COLO668 (cell line): ENCODE data around the gene SLC24A3.

Source experiments
- DNase-seq: peaks from one replicate; lab custom pipeline; 2025; ENCODE audit not compliant: unreplicated experiment; lab: John Stamatoyannopoulos, UW

Gene SLC24A3

DNA sequence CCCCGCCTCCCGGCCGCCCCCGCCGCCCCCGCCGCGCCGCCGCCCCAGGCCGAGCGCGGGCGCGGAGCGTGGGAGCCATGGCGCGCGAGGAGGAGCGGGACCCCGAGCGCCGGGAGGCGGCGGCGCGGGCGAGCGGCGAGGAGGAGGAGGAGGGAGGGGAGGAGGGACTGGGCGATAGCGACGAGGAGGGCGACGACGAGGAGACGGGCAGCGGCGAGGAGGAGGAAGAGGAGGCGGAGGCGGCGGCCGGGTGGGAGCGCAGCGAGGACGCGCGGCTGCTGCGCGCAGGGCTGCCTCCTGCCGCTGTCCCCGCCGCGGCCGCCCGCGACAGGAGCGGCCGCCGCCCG lies at the start of gene SLC24A3:
TSS of gene SLC24A3 (plus strand) at position 174 of the 347 bp plus-strand sequence.
- DNase-seq = no peak

DNA sequence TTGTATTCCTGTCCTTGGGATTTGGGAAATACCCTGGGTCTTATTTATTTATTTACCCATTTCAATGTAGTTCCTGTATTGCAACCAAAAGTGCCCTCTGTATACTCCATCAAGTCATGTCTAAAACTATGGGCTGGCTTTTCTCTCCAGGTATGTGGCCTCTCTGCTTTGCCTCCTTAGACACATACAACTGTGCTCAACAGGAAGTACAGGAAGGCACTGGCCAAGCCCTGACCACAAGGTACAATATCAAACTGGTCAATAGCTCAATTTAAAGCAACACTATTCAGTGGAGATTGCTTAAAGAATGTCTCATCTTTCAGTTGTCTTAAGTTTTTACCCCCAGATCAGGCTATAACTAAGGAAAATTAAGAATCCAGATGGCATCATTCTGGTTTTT lies 42.3 kb upstream of the SLC24A3 start:
- no peak for DNase-seq

DNA sequence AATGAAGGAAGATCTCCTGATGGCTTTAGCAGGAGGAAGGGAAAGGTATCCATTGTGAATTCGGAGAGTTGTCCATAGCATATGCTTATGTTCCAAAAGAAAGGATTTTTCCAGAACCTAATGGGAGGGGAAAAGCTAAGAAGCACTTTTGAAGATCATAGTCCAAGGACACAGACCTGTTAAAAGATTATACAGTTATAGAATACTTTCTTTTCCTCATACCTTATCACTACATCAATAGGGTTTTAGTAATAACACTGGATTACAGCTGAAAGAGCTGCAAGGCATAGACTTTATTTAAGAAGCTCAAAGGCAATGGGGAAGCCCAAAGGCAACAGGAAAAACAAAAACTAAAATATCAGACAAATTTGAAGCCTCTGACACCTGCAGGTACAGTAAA lies 39.8 kb upstream of the SLC24A3 start:
- no peak for DNase-seq

DNA sequence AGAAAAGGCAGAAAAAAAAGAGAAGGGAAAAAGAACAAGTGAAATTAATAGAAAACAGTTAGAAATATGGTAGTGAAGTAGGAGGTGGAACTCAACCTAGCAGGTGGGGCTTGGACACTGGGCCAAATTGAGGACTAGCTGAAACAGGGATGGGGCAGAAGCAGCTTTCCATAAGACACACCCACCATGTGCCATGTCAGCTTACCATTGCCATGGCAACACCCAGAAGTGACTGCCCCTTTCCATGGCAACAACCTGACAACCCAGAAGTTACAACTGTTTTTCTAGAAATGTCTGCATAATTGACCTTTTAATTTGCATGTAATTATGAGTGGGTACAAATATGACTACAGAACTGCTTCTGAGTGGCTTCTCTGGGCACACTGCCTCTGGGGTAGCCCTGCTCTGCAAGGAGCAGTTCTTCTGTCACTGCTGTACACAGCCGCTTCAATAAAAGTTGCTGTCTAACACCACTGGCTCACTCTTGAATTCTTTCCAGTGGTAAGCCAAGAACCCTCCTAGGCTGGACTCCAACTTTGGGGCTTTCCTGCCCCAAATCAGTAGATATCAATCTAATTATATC lies 35.9 kb upstream of the SLC24A3 start:
- DNase-seq = no peak

DNA sequence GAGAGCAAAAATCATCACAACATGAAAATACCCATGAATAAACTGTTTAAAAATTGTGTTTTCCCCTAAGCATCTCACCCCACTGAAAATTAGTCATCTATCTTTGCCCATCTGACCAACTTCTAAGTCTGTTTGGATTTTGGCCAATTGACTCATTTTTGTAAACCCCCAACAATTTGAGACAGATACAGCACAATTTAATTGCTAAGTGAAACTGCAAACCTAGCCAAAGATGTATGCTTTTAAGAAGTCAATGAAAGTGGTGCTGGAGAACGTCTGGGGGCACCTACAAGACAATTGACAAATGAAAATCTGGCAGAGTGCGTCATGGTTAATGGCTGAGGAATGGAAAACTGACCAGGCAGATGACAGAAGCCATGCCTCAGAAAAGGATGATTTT lies 30.9 kb upstream of the SLC24A3 start:
- DNase-seq = no peak

DNA sequence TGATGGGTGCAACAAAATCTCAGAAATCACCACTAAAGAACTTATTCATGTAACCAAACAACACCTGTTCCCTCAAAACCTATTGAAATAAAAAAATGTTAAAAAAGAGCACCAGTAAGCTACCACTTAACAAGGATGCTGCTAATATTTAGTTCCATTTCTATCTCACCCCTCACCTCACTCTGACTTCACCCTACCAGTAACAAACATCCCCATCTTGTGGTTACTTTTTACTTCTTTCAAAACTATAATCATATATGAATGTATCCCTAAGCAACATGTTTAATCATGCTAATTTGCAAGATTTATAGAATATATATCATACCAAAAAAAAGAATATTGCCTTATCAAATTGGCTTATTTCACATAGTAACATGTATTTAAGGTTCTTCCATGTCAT lies 27.4 kb upstream of the SLC24A3 start:
- no peak for DNase-seq

DNA sequence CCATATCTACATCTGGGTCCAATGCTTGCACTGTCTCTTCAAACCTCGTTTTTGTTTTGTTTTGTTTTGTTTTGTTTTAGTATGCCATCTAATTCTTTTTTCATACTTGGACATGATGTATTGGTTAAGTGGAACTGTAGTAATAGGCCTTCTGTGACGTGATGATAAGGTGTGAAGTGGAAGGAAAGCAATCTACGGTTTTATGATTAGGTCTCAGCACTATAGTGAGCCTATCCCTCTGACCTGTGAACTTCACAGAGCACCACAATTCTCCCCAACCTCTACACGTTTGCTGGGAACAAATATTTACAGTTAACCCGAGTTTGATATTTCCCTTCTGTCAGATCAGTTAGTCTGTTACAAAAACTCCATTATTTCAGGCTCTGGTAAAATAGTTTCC lies 19.1 kb upstream of the SLC24A3 start:
- no peak for DNase-seq

DNA sequence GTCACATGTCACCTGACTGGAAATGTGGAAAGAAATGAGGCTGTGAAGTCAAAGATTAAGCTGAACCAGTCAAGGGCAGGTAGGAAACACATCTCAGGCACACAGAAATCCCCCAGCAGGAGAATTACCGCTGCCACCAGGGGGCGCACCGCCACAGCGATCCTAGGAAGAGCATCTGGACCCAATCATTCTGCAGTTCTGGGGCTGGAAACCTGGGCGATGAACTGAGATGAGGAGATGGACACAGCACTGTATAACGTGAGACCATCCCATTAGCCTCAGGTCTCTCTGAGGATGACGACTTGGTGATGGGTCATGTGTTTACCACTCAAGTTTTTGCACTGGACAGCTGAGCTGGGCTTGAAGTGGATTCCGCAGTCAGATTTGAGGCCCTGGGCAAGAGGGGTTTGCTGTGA lies 6.5 kb upstream of the SLC24A3 start:
- DNase-seq = peak; percentile 75

DNA sequence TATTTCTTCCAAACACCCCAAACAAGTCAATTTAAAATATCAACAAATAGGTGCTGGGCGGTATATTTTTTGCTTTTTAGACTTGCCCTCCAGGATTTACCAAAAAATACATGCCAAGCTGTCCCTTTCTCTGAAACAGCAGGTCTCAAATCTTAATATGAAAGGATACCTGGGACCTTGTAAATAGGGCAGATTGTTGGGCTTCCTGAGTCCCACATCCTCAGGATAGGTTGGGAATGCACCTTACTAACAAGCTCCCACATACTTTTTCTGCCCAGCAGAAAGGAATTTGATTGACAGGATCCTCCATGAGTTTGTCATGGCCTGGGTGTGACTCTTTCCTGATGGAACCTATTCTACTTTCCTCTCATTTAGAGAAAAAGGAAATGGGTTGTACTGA lies 4.9 kb upstream of the SLC24A3 start:
- no peak for DNase-seq

DNA sequence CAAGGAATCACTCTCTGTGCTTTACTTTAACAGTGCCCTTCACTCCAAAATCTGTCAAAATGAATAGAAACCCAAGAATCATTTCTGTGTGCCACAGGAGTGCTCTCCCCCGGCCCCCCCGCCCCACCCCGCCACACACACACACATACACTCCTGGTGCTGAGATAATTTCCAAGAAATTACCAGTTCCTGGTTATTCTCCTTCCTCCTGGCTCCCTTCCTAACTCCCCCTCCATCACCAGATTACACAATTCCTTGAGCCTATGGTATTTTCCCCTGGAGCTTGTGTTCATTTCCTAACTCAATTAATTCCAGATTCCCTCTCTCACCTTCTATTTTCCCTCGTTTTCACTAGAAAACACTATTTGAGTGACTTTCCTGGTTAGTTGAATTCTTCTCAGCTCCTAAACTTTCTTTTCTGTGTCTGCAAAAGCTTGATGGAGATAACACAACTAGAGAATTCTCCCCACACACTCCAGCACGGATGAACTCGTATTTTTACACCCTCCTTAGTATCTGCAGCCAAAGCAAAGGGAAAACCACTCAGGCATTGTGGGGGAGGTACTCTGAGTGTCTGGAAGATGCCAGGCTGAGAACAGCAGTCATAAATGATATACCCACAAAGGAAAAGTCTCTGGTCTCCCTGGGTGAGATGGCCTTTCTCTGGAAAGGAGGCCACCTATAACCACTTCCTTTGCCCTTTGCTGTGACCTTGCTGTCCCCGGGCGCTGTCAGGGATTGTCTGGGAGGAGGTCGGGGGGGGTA lies 1.9 kb upstream of the SLC24A3 start:
- no peak for DNase-seq

DNA sequence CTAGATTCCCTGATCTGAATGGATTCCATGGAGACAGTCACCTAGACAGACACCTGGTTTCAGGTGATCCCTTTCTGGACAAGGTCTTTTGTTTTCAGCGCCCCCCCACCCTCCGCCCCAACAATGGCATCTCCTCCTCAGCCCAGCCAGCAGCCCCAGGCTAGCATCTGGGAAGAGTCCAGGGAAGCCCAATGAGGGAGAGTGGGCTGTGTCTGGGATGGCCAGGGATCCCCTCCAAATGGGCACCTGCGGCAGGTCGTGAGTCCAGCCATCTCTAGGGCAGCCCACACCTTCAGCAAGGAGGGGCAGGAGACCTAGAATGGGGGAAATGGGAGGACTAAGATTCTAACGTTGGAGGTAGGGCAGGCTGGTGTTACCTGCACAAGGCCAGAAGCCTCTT lies 1.2 kb upstream of the SLC24A3 start:
- DNase-seq = no peak

DNA sequence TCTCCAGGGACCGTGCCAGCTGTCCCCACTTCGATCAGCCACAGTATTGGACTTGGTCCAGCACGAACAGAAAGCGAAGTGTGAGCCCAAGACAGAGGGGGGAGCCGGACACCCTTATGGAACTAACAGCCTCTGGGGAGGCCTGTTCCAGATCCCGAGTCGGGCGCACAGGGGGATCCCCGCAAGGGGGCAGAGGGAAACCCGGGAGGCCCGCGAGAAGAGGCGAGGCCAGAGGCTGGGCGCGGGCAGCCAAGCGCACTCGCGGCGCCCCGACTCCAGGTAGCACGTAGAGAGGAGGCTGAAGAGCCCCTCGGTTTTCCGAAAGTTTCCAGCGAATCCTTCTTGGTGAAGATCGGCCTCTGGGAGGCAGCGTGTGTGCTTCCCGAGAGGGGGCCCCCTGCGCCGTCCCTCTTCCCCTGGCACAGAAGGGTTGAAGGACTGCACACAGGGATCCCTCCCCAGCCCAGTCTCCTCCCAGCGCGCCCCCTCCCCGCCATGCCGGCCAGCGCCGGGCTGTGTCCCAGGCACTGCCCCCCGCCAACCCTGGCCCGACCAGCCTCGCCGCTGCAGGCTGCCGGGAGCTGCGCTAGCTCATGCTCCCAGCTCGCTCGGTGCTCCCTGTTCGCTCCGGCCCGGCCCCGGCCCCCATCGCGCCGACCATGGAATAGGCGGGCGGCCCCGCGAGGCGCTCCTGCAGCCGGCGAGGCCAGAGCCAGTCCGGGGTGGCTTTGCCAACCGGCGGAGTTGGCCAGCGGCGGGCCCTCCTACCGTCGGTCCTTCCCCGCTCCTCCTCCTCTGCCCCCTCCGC lies 577 bp upstream of the SLC24A3 start:
- peak; percentile 50 for DNase-seq

DNA sequence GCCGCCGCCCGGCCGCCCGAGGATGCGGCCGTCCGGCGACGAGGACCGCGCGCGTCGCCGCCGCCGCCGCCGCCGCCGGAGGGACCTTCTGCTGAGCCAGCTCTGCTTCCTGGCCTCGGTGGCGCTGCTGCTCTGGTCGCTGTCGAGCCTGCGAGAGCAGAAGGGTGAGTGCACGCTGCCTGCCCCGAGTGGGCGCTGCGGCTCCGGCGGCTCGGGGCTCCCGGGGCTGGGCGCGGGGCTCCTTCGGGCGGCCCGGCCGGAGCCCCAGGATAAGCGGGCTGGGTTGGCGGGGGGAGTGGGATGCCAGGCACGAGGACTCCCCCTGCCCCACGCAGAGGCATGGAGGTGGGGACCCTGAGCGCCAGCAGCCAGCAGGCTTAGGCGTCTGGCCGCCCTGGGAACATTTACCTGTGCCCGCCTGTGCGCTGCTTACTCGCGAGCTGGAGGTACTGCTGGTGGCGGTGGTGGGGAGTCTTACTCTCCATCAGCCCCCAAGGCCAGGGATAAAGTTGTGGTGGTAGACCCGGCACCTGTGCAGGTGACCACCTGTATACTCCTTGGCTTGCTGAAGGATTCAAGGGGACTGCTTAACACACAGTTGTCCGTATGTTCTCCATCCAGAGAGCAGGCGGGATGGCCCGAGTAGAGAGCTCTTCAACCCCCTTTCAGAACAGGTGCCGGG lies 520 bp downstream of the SLC24A3 start:
- DNase-seq = peak; percentile 76

DNA sequence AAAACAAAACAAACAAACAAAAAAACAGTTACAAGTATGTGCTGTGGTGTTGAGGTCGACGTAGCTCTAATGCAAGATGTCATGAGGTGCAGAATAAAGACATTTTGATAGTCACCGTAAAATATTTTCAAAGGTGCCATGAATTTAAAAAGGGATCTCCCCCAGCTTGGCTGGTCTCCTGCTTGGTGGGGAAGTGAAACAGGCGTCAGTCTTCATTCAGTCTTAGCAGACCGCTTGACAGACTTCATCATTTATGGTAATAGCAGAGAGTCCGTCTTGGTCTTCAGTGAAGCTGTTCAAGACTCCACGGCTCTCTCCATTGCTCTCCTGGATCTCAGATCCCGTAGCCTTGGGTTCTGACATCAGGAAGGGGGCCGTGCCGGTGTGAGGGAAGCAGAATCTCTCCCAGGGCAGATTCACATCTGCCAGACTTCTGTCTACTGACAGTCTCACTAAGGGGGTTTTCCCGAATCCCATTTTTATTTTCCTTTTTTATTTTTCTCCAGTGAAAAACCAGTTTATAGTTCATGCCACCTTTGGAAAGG lies 1.6 kb downstream of the SLC24A3 start:
- DNase-seq = no peak

DNA sequence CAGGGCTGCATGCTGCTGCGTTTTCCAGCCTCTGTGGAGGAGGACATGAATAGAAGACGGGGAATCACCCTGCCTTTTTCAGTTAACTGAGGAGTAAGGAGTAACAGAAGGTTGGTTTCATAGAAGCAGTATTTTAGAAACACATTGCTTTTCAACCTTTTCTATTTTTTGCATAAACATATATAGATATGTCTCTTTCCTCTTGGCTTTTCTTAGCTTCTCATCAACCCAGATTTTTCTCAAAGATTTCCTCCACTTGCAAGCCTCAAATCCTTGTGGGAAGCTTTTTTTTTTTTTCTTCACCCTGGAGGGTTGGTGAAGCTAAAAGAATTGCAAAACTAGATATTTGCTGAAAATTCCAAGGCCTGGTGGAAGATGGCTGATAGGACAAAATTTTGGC lies 6.0 kb downstream of the SLC24A3 start:
- DNase-seq = no peak

DNA sequence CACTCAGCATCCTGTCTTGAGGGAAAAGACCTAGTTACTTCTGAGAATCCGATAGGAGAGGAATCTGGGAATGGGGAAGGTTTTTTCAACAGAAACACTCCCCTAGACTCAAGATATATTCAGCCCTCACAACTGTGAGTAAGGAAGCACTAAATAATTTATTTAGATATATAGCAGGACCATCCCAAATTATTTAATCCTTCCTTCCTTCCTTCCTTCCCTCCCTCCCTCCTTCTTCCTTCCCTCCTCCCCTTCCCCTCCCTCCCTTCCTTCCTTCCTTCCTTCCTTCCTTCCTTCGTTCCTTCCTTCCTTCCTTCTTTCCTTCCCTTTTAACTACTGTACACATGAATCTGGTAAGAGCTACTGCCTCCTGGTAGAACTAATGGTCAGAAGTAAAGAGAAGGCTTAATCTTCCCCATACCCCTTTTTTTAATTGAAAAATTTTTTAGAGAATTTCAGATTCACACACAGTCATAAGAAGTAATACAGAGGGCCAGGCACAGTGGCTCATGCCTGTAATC lies 10.1 kb downstream of the SLC24A3 start:
- no peak for DNase-seq

DNA sequence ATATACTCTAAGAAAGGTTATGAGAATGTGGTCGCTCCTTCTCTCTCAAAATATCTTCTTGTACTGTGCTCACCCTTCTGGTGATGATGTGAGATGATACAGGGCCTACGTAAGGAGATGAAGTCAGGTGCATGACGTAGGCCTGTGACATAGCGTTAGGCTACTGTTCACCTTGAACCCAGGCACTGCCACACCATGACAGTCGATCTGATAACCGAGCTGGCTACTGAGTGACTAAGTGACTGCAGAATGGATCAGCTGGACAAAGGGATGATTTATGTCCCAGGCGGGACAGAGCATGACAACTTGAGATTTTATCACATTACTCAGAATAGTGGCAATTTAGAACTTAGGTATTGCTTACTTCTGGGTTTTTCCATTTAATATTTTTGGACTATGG lies 11.2 kb downstream of the SLC24A3 start:
- DNase-seq = no peak

DNA sequence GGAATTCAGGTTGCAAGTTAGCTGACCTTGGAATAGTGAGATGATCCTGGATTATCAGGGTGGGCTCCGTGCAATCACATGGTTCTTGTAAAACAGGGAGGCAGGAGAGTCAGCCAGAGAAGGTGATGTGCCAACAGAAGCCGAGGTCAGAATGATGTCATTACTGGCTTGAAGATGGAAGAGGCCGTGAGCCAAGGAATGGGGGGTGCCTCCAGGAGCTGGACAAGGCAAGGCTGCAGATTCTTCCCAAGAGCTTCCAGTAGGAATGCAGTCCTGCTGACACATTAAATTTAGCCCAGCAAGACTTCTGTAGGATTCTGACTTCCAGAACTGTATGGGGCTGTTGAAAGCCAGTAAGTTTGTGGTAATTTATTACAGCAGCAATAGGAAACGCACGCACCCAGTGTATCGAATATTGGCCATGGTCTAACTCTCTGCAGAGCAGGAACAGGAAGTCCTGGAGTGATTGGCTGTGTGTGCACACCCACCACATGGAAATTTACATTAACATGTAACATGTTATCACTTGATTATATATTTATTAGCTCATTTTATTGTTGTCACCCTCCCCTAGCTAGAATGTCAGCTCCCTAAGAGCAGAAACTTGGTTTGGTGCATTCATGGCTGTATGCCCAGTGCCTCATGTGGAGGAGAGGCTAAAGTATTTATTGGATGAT lies 19.1 kb downstream of the SLC24A3 start:
- DNase-seq = no peak

DNA sequence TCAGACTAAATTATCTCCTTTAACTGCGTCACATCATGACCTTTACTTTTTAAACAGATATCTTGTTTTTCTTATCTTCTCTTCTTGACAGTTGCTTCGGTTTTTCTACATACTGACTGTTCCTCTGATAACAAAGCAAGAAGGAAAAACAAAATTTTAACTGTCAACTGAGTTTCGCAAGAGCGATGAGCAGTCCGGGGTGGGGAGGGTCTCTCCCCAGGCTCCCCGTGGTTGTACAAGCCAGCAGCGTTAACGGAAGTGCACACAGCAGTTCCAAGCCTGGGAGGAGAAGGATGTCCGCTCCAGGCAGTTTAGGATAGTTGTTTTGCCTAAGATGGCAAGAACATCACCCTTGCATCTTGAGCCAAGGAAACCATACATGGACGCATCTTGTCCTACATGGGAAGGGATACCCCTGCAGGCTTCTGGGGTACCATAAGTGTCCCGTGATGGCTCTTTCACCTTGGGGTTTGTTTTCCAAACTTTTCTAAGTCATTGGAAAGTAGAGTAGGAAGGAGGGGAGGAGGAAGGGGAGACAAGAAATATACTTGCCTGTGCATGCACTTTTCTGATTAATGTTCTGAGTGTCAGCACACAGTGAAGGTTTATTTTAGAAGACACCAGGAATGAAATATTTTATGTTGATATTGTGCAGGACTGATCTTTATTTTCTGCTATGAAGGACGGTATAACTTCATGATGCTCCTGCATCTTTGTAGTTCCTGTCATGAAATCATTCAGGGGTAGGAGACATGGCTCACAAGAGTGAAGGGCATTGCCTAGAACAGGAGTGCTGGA lies 20.8 kb downstream of the SLC24A3 start:
- DNase-seq = no peak
